Gastroesophageal sphincter (tissue), 4 donors: ENCODE measurements around the gene IFT81. TPM values are rescaled to one million over a fixed set of nuclear protein-coding genes. Genes with fewer than 3 reads are reported as not detected.
A peak's percentile ranks its signal among the peaks of the same experiment; 100 is the strongest.

Source experiments
- ATAC-seq: fragments of 150-250 bp; one replicate; pipeline ENCODE4 v1.9.1; 2016; ENCODE audit warnings: mild to moderate bottlenecking, moderate library complexity
- H3K27ac ChIP-seq, 4 donors: fragments of 200-600 bp; sonication (generic) in 3 of 4; 1 replicate in 3 of 4; 2 replicates in 1 of 4; pipeline ENCODE4 v1.5.1; 2016 to 2019
- H3K27me3 ChIP-seq: fragments of 200-600 bp; sonication (generic); one replicate; pipeline ENCODE4 v1.5.1; 2019
- H3K36me3 ChIP-seq, 2 donors: fragments of 200-600 bp; sonication (generic); one replicate each; pipeline ENCODE4 v1.5.1; 2019; ENCODE audit warnings: control low read depth in 1 of 2
- H3K4me1 ChIP-seq, 3 donors: fragments of 200-600 bp; sonication (generic); 1 replicate in 2 of 3; 2 replicates in 1 of 3; pipeline ENCODE4 v1.5.1; 2016 to 2019; ENCODE audit warnings: control low read depth in 2 of 3
- H3K4me3 ChIP-seq, 2 donors: fragments of 200-600 bp; sonication (generic); one replicate each; pipeline ENCODE4 v1.5.1; 2019; ENCODE audit warnings: mild to moderate bottlenecking in 1 of 2, moderate library complexity in 1 of 2
- H3K9me3 ChIP-seq, 3 donors: fragments of 200-600 bp; sonication (generic); one replicate each; pipeline ENCODE4 v1.5.1; 2017 to 2019; ENCODE audit warnings: control low read depth in 2 of 3
- CTCF ChIP-seq, 4 experiments: fragments of 200-600 bp in 2 of 4; fragments of 450-650 bp in 2 of 4; sonication (generic) in 1 of 4; IDR thresholded peaks; one replicate each; pipeline ENCODE4 v1.5.1; 2017 to 2019; ENCODE audit warnings: antibody characterized with exemption in 4 of 4, mild to moderate bottlenecking in 2 of 4, moderate library complexity in 2 of 4
- EP300 ChIP-seq: sonication (generic); formaldehyde crosslinking; IDR thresholded peaks from one replicate; pipeline ENCODE4 v1.6.1; 2017; ENCODE audit warnings: antibody characterized with exemption, mild to moderate bottlenecking
- POLR2A ChIP-seq, 2 donors: fragments of 450-650 bp; IDR thresholded peaks; one replicate each; pipeline ENCODE4 v1.6.1; 2017; ENCODE audit warnings: antibody characterized with exemption in 2 of 2, mild to moderate bottlenecking in 2 of 2, moderate library complexity in 1 of 2
- POLR2AphosphoS5 ChIP-seq: sonication (generic); formaldehyde crosslinking; IDR thresholded peaks from one replicate; pipeline ENCODE4 v1.6.1; 2017; ENCODE audit warnings: antibody characterized with exemption
- WGBS, 2 donors: methylation state at CpG; one replicate each; pipeline ENCODE4 v1.1.5; 2018; ENCODE audit warnings: low coverage in 1 of 2; 5-methylcytosine and 5-hydroxymethylcytosine counted together
- total RNA-seq, 4 donors: library from RNA; depleted of rRNA; stranded (reverse); fragments of >200 nt; gene quantifications; one replicate each; pipeline ENCODE4 v1.1.0, GENCODE V29; 2016

IFT81 gene
- total RNA-seq, 4 donors from 2014 or later: 16.0 to 40.0 (median 20.7) TPM

DNA sequence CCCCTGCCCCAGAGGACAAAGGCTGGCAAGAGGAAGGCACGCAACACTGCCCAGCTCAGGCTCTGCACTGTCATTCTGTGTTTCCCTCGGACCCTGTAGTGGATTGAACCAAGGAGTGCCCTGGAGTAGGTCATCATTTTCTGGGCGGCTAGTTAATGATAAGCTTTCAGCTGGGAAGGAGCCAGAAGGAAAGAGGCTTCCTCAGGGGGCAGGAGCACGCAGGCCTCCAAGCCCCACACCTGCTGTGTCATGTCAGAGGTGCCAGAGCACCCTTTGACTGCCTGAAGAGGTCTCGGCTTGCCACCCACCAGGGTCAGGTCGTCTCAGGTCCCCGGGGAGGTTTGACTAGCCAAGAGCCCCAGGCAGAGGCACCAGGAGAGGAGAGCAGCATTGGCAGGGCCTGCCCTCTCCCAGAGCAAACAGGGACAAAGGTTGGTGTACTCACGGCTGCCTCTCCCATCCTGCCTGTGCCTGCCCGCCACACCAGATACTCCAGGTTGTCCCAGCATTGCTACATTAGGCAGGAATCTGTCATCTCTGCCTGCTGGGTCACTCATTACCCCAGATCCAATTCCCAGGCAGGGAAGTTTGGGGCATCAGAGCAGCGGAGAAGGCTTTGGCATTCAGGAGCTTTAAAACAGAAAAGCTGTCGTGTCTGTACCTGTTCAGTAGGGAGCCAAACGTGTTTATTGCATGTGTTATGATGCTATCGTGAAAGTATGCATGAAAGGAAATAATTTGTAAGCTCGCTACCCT, 123.4 kb downstream of the IFT81 start:
- Histone ChIP-seq H3K36me3 (peaks cover 0 to 20% of the 10 kb centered on the region in 2 donors), H3K9me3 (no peaks in the 10 kb centered on the region), H3K4me1 (peaks cover 0 to 47% (median 24%) of the 10 kb centered on the region in 3 donors), H3K27ac (peak overlapping the region; percentile 45 to 88 (median 84)), H3K4me3 (no peak overlapping the region), H3K27me3 (no peaks in the 10 kb centered on the region)
- no peak for ATAC-seq
- 58% methylated on average over 7 of the region's 14 CpGs; no CpG with 5 or more reads in 1 of the 2 donors for WGBS, 2 donors
- TF ChIP-seq CTCF (IDR thresholded peaks at IDR 0.05) (no peak), POLR2AphosphoS5 (no peak), POLR2A (IDR thresholded peaks at IDR 0.05) (no peak), EP300 (no peak)

GRCh38 chr12:110248096-110248447, 123.9 kb downstream of the IFT81 start:
- Histone ChIP-seq H3K4me1 (peaks cover 0 to 52% (median 24%) of the 10 kb centered on the region in 3 donors), H3K4me3 (no peak overlapping the region), H3K27ac (peak overlapping the region; percentile 45 to 88 (median 84)), H3K36me3 (peaks cover 0 to 15% of the 10 kb centered on the region in 2 donors), H3K27me3 (no peaks in the 10 kb centered on the region), H3K9me3 (no peaks in the 10 kb centered on the region)
- WGBS, 2 donors: 33 to 87% methylated on average over 2 to 3 of the region's 4 CpGs
- TF ChIP-seq EP300 (no peak), POLR2A (IDR thresholded peaks at IDR 0.05) (no peak), POLR2AphosphoS5 (no peak), CTCF (IDR thresholded peaks at IDR 0.05) (no peak)
- no peak for ATAC-seq

DNA sequence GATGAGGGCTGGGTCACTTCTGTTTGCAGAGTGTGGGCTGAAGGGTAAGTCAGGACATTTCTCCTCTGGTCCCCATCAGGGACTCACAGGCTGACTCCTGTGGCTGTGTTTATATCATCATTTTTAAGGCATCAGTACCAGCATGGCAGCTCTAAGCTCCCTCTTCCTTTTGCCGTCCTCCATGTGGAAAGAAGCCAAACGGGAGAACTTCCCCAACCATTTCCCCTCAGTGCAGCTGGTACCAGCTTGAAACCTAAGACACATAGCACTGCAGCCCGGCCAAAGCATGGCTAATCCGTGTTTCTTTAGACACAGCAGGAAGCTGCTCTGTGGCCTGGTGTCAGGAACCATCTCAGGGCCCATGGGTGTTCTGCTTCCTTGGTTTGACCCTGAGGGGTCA, 124.9 kb downstream of the IFT81 start:
- Histone ChIP-seq H3K4me3 (no peak overlapping the region), H3K27me3 (no peaks in the 10 kb centered on the region), H3K9me3 (no peaks in the 10 kb centered on the region), H3K36me3 (peaks cover 0 to 5% of the 10 kb centered on the region in 2 donors), H3K27ac (peak overlapping the region in 3 of 4 donors; percentile 84 to 88 (median 85)), H3K4me1 (peaks cover 0 to 55% (median 24%) of the 10 kb centered on the region in 3 donors)
- ATAC-seq: peak; percentile 34
- WGBS, 2 donors: 6% methylated on average over 3 of the region's 4 CpGs; no CpG with 5 or more reads in 1 of the 2 donors
- TF ChIP-seq POLR2A (IDR thresholded peaks at IDR 0.05): no peak
- no peak for TF ChIP-seq CTCF (IDR thresholded peaks at IDR 0.05)
- TF ChIP-seq EP300: no peak
- peak; percentile 49 for TF ChIP-seq POLR2AphosphoS5

GRCh38 chr12:110249716-110250225, 125.6 kb downstream of the IFT81 start:
- Histone ChIP-seq H3K9me3 (no peaks in the 10 kb centered on the region), H3K36me3 (peaks cover 0 to 3% of the 10 kb centered on the region in 2 donors), H3K4me3 (no peak overlapping the region), H3K4me1 (peaks cover 0 to 55% (median 24%) of the 10 kb centered on the region in 3 donors), H3K27me3 (no peaks in the 10 kb centered on the region), H3K27ac (peak overlapping the region in 3 of 4 donors; percentile 84 to 88 (median 85))
- TF ChIP-seq POLR2A (IDR thresholded peaks at IDR 0.05) (no peak), CTCF (IDR thresholded peaks at IDR 0.05) (no peak), EP300 (no peak), POLR2AphosphoS5 (no peak)
- no peak for ATAC-seq
- 69 to 80% methylated on average over 1 to 3 of the region's 7 CpGs for WGBS, 2 donors

DNA sequence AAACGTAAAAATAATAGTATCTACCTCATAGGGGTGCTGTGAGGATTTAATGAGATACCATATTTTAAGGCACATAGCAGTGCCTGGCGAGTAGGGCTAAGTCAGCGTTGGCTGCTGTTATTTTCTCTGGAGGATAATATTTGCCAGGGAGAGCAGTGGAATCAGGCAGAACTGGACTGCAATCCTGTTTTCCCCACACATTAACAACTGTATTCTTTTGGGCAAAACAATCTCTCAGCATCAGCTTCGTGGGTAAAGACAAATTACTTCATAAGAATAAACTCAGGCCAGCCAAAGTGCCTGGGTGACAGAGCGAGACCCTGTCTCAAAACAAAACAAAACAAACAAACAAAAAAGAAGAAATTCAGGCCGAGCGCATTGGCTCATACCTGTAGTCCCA, 127.2 kb downstream of the IFT81 start:
- no peaks in the 10 kb centered on the region for H3K36me3 ChIP-seq
- H3K27me3 ChIP-seq: no peaks in the 10 kb centered on the region
- no peak overlapping the region for H3K4me3 ChIP-seq
- no peak for ATAC-seq
- H3K4me1 ChIP-seq: peaks cover 0 to 52% (median 20%) of the 10 kb centered on the region in 3 donors
- H3K27ac ChIP-seq: no peak overlapping the region
- WGBS, 2 donors: 79 to 86% methylated on average over 4 to 6 of the region's 7 CpGs
- TF ChIP-seq POLR2AphosphoS5: no peak
- no peak for TF ChIP-seq POLR2A (IDR thresholded peaks at IDR 0.05)
- no peak for TF ChIP-seq EP300
- TF ChIP-seq CTCF (IDR thresholded peaks at IDR 0.05): no peak
- H3K9me3 ChIP-seq: no peaks in the 10 kb centered on the region
